Measurements from ENCODE around the gene RPRD1B. TPM values are rescaled to one million over a fixed set of nuclear protein-coding genes. Genes with fewer than 3 reads are reported as not detected.

Gene RPRD1B
- total and polyA plus RNA-seq, 2 experiments from 2014 or later = 7.3 to 24.3 TPM

DNA sequence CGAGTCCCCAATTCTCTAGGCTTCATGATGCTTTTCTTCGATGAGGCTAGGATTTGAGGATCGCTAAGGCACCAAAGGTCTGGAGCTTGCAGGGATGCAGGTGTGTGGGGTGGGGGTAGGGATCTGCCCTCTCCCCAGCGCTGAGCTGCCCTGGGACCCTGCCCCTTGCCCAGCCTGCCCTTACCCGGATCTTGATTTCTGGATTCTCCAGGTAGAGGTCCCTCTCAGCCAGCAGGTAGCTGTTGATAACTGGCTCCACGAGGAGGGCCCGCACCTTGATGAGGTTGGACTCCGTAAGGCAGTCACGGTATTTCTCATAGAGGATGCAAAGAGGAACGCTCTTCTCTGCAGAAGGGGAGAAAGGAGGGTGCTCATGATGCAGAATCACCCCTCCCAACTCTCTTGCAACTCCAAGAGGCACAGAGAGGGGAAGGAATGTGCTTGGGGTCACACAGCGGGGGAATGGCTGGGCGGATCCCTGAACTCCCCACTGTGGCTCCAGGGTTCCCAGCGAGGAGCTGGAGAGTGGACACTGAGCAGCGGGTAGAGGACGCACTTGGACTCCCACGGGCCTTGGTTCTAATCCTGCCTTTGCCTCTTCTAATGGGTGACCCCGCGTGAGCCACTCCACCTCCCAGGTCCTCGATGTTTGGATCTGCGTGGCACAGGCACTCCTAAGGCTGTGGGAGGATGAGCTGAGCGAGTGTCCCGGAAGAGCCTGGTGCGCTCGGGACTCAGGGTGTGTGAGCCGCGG, 98.8 kb downstream of the RPRD1B start (continued):
- no peak for TF ChIP-seq ZNF331 (CRISPR knock-in tag; IDR thresholded peaks at IDR 0.05; ENCODE audit: low read depth)

DNA sequence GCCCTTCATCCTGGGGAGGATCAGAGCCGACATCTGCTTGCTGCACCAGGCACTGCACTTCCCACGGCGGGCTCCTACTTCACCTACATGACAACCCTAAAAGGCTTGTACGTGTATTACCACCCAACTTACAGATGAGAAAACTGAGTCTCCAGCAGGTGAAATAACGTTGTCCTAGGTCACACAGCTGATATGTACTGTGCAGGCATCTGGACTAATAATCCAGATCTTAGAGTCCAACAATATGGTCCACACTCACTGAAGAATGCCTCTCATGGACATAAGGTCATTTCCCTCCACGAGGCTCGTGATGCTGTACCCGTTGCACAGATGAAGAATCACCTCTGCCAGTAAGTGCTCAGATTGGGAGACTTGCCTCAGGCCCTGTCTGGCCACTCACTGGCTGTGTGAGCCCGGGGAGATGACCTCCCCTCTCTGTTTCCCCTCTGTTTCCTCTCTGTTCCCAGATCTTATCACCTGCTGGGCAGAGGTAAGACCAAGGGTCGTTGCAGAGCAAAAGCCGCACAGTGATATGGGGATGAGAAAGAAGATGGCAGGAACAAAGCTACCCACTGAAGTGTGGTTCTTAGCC, 99.5 kb downstream of the RPRD1B start:
- Histone ChIP-seq H3K36me3 (ENCODE audit: insufficient read depth) (no peaks in the 10 kb centered on the region), H4K20me1 (replicated peaks; ENCODE audit: insufficient read depth) (no peaks in the 10 kb centered on the region), H3F3A (replicated peaks; ENCODE audit: low read depth) (no peaks in the 10 kb centered on the region), H3K4me3 (no peak overlapping the region), H3K9me2 (ENCODE audit: insufficient read depth) (no peaks in the 10 kb centered on the region), H3K4me1 (ENCODE audit: insufficient read depth) (no peaks in the 10 kb centered on the region), H3K79me2 (replicated peaks; ENCODE audit: insufficient read depth) (no peaks in the 10 kb centered on the region), H2AFZ (no peak overlapping the region), H3K4me2 (no peak overlapping the region), H3K27ac (ENCODE audit: low read depth) (no peak overlapping the region), H3K27me3 (ENCODE audit: insufficient read depth) (no peaks in the 10 kb centered on the region)
- Mint-ChIP-seq H3K9me3 (no peaks in the 10 kb centered on the region; the same call in 2 of the 3 replicates), H3K27ac (no peak overlapping the region), H3K27me3 (ENCODE audit: insufficient read depth, low read depth, poor library complexity) (no peaks in the 10 kb centered on the region), H3K4me1 (peaks cover 3% of the 10 kb centered on the region; the same call in 2 of the 3 replicates), H3K4me3 (no peak overlapping the region), H3K36me3 (ENCODE audit: low read depth) (no peaks in the 10 kb centered on the region)
- DNase-seq (ENCODE audit: low spot score) (no peak), ATAC-seq (no peak)
- TF ChIP-seq EZH2 (IDR thresholded peaks at IDR 0.05; ENCODE audit: low read depth, unreplicated experiment) (no peak), EZH2phosphoT487 (IDR thresholded peaks at IDR 0.05; ENCODE audit: unreplicated experiment) (no peak), JUNB (IDR thresholded peaks at IDR 0.05; ENCODE audit: unreplicated experiment) (no peak), STAT1 (IDR thresholded peaks at IDR 0.05; ENCODE audit: unreplicated experiment) (no peak), ZNF331 (CRISPR knock-in tag; IDR thresholded peaks at IDR 0.05; ENCODE audit: low read depth) (no peak), ZNF114 (CRISPR knock-in tag; IDR thresholded peaks at IDR 0.05) (no peak), CREB1 (CRISPR knock-in tag; IDR thresholded peaks at IDR 0.05; ENCODE audit: low read depth) (no peak)
- TF ChIP-seq, protein P1, sequence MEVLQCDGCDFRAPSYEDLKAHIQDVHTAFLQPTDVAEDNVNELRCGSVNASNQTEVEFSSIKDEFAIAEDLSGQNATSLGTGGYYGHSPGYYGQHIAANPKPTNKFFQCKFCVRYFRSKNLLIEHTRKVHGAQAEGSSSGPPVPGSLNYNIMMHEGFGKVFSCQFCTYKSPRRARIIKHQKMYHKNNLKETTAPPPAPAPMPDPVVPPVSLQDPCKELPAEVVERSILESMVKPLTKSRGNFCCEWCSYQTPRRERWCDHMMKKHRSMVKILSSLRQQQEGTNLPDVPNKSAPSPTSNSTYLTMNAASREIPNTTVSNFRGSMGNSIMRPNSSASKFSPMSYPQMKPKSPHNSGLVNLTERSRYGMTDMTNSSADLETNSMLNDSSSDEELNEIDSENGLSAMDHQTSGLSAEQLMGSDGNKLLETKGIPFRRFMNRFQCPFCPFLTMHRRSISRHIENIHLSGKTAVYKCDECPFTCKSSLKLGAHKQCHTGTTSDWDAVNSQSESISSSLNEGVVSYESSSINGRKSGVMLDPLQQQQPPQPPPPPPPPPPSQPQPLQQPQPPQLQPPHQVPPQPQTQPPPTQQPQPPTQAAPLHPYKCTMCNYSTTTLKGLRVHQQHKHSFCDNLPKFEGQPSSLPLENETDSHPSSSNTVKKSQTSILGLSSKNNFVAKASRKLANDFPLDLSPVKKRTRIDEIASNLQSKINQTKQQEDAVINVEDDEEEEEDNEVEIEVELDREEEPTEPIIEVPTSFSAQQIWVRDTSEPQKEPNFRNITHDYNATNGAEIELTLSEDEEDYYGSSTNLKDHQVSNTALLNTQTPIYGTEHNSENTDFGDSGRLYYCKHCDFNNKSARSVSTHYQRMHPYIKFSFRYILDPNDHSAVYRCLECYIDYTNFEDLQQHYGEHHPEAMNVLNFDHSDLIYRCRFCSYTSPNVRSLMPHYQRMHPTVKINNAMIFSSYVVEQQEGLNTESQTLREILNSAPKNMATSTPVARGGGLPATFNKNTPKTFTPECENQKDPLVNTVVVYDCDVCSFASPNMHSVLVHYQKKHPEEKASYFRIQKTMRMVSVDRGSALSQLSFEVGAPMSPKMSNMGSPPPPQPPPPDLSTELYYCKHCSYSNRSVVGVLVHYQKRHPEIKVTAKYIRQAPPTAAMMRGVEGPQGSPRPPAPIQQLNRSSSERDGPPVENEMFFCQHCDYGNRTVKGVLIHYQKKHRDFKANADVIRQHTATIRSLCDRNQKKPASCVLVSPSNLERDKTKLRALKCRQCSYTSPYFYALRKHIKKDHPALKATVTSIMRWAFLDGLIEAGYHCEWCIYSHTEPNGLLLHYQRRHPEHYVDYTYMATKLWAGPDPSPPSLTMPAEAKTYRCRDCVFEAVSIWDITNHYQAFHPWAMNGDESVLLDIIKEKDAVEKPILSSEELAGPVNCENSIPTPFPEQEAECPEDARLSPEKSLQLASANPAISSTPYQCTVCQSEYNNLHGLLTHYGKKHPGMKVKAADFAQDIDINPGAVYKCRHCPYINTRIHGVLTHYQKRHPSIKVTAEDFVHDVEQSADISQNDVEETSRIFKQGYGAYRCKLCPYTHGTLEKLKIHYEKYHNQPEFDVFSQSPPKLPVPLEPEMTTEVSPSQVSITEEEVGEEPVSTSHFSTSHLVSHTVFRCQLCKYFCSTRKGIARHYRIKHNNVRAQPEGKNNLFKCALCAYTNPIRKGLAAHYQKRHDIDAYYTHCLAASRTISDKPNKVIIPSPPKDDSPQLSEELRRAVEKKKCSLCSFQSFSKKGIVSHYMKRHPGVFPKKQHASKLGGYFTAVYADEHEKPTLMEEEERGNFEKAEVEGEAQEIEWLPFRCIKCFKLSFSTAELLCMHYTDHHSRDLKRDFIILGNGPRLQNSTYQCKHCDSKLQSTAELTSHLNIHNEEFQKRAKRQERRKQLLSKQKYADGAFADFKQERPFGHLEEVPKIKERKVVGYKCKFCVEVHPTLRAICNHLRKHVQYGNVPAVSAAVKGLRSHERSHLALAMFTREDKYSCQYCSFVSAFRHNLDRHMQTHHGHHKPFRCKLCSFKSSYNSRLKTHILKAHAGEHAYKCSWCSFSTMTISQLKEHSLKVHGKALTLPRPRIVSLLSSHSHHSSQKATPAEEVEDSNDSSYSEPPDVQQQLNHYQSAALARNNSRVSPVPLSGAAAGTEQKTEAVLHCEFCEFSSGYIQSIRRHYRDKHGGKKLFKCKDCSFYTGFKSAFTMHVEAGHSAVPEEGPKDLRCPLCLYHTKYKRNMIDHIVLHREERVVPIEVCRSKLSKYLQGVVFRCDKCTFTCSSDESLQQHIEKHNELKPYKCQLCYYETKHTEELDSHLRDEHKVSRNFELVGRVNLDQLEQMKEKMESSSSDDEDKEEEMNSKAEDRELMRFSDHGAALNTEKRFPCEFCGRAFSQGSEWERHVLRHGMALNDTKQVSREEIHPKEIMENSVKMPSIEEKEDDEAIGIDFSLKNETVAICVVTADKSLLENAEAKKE (CRISPR knock-in tag; IDR thresholded peaks at IDR 0.05) = no peak
- TF ChIP-seq, protein P2, sequence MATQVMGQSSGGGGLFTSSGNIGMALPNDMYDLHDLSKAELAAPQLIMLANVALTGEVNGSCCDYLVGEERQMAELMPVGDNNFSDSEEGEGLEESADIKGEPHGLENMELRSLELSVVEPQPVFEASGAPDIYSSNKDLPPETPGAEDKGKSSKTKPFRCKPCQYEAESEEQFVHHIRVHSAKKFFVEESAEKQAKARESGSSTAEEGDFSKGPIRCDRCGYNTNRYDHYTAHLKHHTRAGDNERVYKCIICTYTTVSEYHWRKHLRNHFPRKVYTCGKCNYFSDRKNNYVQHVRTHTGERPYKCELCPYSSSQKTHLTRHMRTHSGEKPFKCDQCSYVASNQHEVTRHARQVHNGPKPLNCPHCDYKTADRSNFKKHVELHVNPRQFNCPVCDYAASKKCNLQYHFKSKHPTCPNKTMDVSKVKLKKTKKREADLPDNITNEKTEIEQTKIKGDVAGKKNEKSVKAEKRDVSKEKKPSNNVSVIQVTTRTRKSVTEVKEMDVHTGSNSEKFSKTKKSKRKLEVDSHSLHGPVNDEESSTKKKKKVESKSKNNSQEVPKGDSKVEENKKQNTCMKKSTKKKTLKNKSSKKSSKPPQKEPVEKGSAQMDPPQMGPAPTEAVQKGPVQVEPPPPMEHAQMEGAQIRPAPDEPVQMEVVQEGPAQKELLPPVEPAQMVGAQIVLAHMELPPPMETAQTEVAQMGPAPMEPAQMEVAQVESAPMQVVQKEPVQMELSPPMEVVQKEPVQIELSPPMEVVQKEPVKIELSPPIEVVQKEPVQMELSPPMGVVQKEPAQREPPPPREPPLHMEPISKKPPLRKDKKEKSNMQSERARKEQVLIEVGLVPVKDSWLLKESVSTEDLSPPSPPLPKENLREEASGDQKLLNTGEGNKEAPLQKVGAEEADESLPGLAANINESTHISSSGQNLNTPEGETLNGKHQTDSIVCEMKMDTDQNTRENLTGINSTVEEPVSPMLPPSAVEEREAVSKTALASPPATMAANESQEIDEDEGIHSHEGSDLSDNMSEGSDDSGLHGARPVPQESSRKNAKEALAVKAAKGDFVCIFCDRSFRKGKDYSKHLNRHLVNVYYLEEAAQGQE (IDR thresholded peaks at IDR 0.05; ENCODE audit: unreplicated experiment) = no peak
- TF ChIP-seq, protein P3, sequence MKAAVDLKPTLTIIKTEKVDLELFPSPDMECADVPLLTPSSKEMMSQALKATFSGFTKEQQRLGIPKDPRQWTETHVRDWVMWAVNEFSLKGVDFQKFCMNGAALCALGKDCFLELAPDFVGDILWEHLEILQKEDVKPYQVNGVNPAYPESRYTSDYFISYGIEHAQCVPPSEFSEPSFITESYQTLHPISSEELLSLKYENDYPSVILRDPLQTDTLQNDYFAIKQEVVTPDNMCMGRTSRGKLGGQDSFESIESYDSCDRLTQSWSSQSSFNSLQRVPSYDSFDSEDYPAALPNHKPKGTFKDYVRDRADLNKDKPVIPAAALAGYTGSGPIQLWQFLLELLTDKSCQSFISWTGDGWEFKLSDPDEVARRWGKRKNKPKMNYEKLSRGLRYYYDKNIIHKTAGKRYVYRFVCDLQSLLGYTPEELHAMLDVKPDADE (IDR thresholded peaks at IDR 0.05) = no peak
- TF ChIP-seq, protein P4, sequence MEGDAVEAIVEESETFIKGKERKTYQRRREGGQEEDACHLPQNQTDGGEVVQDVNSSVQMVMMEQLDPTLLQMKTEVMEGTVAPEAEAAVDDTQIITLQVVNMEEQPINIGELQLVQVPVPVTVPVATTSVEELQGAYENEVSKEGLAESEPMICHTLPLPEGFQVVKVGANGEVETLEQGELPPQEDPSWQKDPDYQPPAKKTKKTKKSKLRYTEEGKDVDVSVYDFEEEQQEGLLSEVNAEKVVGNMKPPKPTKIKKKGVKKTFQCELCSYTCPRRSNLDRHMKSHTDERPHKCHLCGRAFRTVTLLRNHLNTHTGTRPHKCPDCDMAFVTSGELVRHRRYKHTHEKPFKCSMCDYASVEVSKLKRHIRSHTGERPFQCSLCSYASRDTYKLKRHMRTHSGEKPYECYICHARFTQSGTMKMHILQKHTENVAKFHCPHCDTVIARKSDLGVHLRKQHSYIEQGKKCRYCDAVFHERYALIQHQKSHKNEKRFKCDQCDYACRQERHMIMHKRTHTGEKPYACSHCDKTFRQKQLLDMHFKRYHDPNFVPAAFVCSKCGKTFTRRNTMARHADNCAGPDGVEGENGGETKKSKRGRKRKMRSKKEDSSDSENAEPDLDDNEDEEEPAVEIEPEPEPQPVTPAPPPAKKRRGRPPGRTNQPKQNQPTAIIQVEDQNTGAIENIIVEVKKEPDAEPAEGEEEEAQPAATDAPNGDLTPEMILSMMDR (conservative IDR thresholded peaks at IDR 0.05; ENCODE audit: low read depth in 2 of 2) = no peak
